Stimulated activated naive CD4-positive, alpha-beta T cell (primary cell): ENCODE data around the gene NIFK.
"Not testable (repeated sequence)": the region's sequence is repeated elsewhere in the genome, so short reads cannot be mapped to it uniquely, and the experiment has no call there.

Experiments
- DNase-seq, 6 experiments: peaks; one replicate each; lab custom pipeline; 2025; lab: John Stamatoyannopoulos, UW

The NIFK gene

DNA sequence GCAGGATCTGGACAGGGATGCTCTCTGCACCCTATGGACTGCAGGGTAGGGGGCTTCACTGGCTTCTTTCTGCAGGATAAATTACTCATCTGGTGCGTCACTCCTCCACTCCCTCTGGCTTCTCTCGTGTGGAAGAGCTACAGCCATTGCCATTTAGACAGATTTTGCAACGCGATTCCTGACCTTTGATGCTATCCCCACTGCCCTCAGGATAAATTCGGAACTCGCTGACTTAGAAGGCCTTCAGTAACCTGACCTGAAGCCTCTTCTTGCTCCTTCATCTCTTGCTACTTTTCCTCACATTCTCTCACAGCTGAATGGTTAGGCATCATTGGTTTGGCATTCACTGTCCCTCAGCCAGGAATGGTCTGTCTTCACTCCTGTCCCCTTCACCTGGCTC is 5.3 kb downstream of the NIFK start:
- no peak for DNase-seq

- DNase-seq = no peak
Measured at GRCh38 chr2:121727950-121728349, 8.7 kb downstream of the NIFK start.

DNA sequence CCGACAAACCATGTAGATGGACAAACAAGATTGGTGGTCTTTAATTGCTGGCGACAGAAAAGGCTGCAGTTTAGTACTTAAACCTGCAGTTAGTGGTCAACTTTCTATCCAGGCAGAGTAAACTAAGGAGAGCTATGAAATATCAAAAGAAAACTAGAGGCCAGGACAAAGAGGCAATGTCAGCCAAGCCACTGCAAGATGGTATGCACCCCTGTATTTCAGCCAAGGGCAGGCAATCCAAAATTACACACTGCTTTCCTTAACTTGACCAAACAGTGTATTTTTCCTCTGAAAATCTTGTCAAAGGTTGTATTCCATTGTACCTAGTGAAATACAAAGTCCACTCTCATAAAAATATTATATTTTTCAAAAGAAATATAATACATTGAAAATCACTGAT is 9.3 kb downstream of the NIFK start:
- no peak for DNase-seq

- no peak for DNase-seq
Measured at GRCh38 chr2:121723316-121723715, 13.4 kb downstream of the NIFK start.

DNA sequence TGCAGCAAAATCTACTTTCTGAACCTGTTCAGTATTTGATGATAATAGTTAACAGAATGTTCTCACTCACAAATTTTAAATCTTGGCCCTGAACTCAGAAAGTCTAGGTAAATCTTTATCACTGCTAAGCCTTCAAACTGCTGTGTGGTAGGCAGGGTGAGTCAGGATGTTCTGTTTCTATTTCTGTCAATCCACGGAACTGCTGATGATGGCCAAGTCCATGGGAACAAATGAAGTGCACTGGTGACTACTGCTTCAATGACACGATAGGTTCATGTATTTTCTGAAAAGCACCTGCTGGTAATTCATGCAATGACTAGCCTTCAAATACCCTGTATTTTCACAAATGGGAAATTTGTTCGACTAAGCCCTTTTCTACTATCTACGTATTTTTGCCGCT is 14.2 kb downstream of the NIFK start:
- DNase-seq = no peak

DNA sequence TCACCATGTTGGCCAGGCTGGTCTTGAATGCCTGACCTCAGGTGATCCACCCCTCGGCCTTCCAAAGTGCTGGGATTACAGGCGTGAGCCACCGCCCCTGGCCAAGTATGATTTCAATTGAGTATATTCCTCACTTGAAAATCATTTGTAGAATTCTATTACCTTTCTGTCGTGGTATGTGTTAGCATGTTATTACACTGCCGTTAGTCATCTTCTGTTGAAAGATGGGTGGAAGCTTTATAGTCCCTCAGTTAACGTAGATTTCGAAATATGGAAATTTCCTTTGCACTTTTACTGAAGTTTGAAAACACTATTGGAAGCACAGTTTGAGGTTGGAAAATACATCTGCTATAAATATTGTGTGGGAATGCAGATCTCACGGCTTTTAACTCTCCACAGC is 14.7 kb downstream of the NIFK start:
- DNase-seq = no peak

GRCh38 chr2:121717529-121717928 is 19.1 kb downstream of the NIFK start:
- no peak for DNase-seq

DNA sequence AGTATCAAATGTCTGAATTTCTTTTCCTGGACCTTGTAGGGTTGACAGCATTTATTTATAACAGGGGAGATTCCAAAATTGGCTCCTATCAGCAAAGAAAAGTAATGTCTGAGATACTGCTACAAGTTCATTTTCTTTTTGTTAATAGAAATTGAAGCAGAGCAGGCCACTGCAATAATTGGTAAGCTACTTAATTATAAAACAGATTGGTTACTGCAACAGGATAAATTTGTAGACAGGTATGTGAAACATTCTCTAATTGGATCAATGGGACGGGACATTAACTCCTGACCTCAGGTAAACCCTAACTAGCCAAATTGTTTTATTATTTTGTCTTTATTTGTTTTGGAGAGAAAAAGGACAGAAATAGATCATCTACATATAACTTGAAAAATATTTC is 20.5 kb downstream of the NIFK start:
- DNase-seq = no peak

DNA sequence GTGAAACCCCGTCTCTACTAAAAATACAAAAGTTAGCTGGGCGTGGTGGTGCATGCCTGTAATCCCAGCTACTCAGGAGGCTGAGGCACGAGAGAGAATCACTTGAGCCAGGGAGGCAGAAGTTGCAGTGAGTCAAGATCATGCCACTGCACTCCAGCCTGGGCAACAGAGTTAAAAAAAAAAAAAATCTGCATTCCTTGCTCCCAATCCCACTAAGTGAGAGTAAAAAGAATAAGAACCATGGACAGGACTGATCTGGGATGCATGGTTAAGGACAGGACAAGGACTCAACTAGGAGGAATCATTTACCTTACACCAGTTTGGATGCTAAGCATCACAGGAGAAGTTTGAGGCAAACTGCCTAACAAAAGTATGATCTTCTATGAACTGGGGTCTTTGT is 25.2 kb downstream of the NIFK start:
- not testable (repeated sequence) for DNase-seq

DNA sequence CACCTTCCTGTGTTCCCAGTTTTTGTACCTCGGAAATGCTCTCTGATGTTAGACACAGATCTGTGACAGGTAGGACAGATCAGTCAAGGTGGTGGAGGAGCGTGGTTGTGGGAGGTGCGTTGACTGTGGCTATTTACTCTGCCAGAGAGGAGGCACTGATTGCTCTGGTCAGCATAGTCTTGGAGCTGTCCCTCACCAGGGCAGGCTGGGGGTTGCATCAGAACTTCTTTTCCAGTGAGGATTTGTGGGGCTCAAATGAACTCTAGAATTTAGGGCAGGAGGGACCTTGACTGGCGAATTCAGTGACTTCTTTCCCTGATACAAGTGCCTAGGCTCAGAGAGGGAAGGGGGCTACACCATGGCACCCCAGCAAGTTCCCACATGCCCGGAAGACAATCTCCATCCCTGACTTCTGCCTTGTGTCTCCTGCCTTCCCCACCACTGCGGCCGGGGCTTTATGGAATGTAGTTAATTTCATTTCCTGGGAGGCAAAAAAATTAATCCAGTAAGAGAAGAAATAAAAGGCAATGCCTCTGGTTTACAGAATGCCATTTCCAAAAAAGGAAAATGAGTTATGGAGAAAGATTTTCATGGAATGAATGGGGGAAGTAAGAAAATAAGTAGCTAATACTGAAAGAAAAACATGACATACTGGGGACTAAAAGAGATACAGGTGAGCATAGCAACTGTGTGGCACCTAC is 26.1 kb downstream of the NIFK start:
- DNase-seq = no peak

- DNase-seq = no peak
Measured at GRCh38 chr2:121709776-121710469, 26.8 kb downstream of the NIFK start.

DNA sequence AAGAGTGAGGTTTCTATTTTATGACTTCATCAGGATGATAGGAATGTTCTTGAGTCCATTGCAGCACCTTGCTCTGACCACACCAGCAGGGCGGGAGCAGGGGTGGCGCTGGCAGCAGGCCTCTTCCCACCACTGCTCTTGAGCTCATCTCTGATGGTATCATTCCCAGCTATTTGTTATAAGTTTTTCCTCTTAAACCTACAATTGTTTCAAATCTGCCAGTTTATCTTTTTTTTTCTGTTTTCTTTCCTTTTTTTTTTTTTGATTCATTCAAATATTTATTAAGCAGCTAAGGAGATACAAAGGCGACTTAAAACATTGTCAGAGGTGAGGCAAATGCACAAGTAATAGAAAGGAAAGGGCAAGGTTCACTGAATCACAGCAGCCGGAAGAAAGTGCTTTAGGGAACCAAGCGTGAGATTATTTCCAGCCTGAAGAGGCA is 28.7 kb downstream of the NIFK start:
- no peak for DNase-seq

DNA sequence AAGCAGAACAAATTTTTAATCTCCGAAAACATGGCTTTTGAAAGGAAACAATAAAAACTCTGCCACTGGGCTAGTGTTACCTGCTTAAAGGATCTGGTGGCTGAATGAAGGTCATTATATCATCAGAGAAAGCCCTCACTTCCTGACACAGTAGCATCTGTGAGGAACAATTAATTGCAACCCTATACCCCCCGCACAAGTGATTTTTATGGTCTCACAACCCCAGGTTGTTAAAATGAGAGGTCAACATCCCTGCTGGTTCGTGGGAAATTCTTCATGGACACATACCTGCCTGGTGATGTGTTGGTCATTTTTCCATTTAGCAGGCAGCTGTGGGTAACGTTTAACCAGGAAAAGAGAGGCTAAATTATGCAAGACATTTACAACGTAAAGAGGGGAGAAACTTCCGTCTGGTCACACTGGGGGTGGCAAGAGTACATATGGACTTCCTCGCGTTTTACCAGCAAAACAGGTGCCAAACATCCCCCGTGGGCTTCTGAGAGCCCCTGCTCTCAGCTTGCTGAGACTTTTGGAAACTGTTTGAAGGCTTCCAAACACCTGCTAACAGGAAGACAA is 29.2 kb downstream of the NIFK start:
- no peak for DNase-seq

GRCh38 chr2:121705958-121706357 is 30.7 kb downstream of the NIFK start:
- DNase-seq = no peak

DNA sequence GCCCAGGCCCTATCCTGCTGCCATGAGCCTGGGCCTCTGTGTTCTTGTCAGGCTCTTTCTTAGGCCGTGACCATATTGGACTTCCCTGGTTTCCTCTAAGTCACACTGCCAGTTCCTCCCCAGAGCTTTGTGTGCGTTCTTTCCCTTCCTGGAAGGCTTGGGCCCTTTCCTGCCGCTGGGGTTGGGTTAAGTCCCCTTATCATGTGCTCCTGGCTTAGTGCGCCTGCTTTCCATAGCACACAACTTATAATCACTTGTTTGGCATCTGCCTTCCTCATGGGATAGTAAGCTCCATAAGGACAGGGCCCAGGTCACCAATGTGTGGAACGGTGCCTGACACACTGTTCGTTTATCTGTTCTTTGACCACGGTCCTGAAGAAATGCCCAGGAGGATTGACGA is 31.3 kb downstream of the NIFK start:
- DNase-seq = no peak

- not testable (repeated sequence) for DNase-seq
Measured at GRCh38 chr2:121701761-121702160, 34.9 kb downstream of the NIFK start.

- DNase-seq = peak; percentile 14 to 48 (median 36)
Measured at GRCh38 chr2:121699421-121700333, 37.0 kb downstream of the NIFK start.

DNA sequence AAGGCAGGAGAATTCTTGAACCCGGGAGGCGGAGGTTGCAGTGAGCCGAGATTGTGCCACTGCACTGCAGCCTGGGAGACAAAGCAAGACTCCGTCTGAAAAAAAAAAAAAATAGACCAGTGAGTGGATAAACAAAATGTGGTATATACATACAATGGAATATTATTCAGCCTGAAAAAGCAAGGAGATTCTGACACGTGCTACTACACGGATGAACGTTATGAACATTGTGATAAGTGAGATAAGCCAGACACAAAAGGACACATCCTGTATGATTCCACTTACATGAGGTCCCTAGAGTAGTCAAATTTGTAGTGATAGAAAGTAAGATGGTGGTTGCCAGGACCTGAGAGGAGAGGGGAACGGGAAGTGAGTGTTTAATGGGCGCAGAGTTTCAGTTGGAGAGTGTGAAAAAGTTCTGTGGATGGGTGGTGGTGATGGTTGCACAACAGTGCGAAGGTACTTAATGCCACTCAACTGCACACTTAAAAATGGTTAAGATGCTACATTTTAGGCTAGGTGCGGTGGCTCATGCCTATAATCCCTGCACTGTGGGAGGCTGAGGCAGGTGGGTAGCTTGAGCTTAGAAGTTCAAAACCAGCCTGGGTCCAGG is 38.3 kb downstream of the NIFK start:
- no peak for DNase-seq

DNA sequence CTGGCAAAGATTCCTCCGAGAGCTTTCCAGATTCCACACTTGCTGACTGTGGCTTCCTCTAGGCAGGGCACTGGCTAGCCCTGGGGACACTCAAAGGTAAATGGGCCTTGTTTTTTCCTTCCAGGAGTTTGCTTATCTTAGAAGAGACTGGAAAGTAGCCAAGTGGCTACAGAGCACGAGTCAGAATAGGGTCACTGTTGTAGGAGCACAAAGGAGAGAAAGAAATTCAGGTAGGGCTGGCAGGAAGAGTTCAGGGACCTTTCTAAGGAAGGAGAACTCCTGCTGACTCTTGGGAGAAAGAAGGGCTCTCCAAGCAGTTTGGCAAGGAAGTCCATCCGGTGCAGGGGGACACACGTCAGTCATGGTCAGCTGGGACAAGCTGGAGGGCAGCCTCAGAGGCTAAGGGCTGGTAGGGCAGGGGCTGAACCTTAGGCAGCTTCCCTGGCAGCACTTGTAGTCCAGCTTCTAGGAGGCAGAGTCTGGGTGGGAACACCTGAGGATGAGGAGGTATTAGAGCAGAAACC is 39.5 kb downstream of the NIFK start:
- DNase-seq = no peak

DNA sequence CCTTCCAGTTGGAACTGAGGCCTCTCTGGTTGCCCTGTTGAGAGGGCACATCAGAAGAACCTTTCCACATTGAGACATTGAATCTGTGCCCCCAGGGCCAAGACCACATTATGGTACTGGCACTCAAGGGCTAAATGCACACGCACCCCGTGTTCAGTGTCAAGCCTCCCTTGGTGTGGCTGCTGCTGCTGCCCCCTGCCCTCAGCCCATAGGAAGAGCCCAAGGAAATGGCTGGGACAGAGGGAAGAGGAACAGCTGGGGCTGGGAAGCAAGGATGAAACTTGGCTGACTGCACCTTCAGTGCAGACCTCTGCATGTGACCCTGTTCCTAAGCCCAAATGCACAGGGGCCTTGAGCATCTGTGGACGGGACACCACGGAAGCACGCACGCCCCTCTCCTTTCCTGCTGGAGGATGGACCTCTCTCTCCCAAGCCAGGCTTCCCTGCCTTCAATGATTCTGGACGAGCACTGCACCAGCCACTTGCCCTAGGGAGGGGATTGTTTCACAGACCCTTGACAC is 40.2 kb downstream of the NIFK start:
- DNase-seq = no peak

- DNase-seq = no peak
Measured at GRCh38 chr2:121695171-121695451, 41.6 kb downstream of the NIFK start.
